DMS114 treated with DMSO at 0.1 percent for 48 hours (cell line): ENCODE measurements around the gene LACTBL1.
"Not testable (repeated sequence)": the region's sequence is repeated elsewhere in the genome, so short reads cannot be mapped to it uniquely, and the experiment has no call there.

Source experiments
- DNase-seq: peaks from one replicate; lab custom pipeline; 2025; ENCODE audit not compliant: unreplicated experiment; lab: John Stamatoyannopoulos, UW

LACTBL1 gene

GRCh38 chr1:22972760-22973159, at the start of gene LACTBL1:
LACTBL1 (minus strand) TSS chr1:22972866; CDS start chr1:22972316, 550 bp downstream.
- no peak for DNase-seq

GRCh38 chr1:23021834-23022233, 49.2 kb upstream of the LACTBL1 start:
- DNase-seq = no peak

- no peak for DNase-seq
These were observed 48.2 kb upstream of the LACTBL1 start for GRCh38 chr1:23020706-23021405.

- DNase-seq = peak; percentile 16
These were observed 47.4 kb upstream of the LACTBL1 start for GRCh38 chr1:23019863-23020625.

- peak; percentile 94 for DNase-seq
These were observed 46.6 kb upstream of the LACTBL1 start, which contains the start of gene KDM1A for GRCh38 chr1:23019094-23019862. KDM1A (plus strand) TSS chr1:23019468; CDS start chr1:23019597, 129 bp downstream.

GRCh38 chr1:23018661-23019093, 46.0 kb upstream of the LACTBL1 start:
- no peak for DNase-seq

GRCh38 chr1:23013657-23014056, 41.0 kb upstream of the LACTBL1 start:
- DNase-seq = no peak

GRCh38 chr1:23010025-23010424, 37.4 kb upstream of the LACTBL1 start:
- not testable (repeated sequence) for DNase-seq

- no peak for DNase-seq
These were observed 36.2 kb upstream of the LACTBL1 start for GRCh38 chr1:23008901-23009300.

- DNase-seq = no peak
These were observed 34.4 kb upstream of the LACTBL1 start for GRCh38 chr1:23007106-23007505.

GRCh38 chr1:23004769-23005168, 32.1 kb upstream of the LACTBL1 start:
- not testable (repeated sequence) for DNase-seq

GRCh38 chr1:23004112-23004511, 31.4 kb upstream of the LACTBL1 start:
- no peak for DNase-seq

GRCh38 chr1:23002218-23002617, 29.6 kb upstream of the LACTBL1 start:
- not testable (repeated sequence) for DNase-seq

- DNase-seq = not testable (repeated sequence)
These were observed 27.5 kb upstream of the LACTBL1 start for GRCh38 chr1:23000133-23000532.

- not testable (repeated sequence) for DNase-seq
These were observed 24.9 kb upstream of the LACTBL1 start for GRCh38 chr1:22997528-22997927.

- no peak for DNase-seq
These were observed 23.1 kb upstream of the LACTBL1 start for GRCh38 chr1:22995774-22996173.

GRCh38 chr1:22993220-22993795, 20.6 kb upstream of the LACTBL1 start:
- not testable (repeated sequence) for DNase-seq

GRCh38 chr1:22992384-22992783, 19.7 kb upstream of the LACTBL1 start:
- not testable (repeated sequence) for DNase-seq

- DNase-seq = no peak
These were observed 11.3 kb upstream of the LACTBL1 start for GRCh38 chr1:22983944-22984343.

- not testable (repeated sequence) for DNase-seq
These were observed 7.8 kb upstream of the LACTBL1 start for GRCh38 chr1:22980471-22980790.

- no peak for DNase-seq
These were observed 5.6 kb upstream of the LACTBL1 start for GRCh38 chr1:22978299-22978698.
